NCI-H524 (cell line): ENCODE results near the gene PLPPR3.
A peak's percentile ranks its signal among the peaks of the same experiment; 100 is the strongest.

Experiments
- DNase-seq, 2 experiments: peaks; one replicate each; lab custom pipeline; 2025; lab: John Stamatoyannopoulos, UW

The PLPPR3 gene

DNA sequence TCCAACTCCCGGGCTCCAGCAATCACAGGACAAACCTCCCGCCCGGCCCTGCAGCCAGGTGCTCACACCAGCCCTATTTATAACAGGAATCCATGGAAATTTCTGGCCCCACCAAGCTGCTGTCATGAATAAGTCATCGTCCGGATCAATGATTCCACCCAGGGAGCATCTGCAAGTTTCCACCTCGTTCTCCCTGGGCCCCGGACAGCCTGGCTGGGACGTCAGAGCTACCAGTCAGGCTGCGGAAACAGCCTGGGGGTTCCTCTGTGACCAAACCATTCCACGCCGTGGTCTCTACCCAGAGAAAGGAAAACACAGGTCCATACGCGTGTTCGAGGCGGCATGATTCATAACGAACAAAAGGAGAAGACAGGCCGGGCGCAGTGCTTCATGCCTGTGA is 45.2 kb downstream of the PLPPR3 start:
- no peak for DNase-seq

DNA sequence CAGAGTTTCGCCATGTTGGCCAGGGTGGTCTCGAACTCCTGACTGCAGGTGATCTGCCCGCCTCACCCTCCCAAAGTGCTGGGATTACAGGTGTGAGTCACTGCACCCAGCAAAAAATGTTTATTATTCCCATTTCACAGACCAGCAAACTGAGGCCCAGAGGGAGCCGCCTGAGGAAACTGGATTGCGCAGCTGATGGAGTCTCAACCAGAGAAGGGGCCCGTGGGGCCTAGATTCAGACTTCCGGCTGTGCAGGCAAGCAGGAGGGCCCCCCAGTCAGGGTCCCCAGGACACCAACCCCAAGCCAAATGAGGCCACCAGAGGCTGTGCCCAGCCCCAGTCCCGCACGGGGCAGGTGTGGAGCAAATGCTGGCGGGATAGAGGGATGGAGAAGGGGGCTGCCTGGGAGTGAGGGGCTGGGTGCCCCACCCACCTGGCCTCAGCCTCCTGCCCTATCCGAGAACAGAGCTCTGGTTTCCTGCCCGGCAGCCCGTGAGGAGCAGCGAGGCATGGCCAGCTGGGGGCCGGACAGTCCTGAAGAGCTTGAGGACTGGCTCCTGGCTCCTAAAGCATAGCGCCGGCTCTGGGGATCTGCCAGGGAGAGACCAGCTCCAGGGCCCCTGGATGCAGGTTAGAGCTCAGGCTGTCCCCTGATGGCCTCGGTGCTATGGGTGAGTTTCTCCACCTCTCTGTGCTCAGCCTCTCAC is 48.9 kb downstream of the PLPPR3 start:
- peak in 1 of 2 experiments; percentile 17 for DNase-seq

DNA sequence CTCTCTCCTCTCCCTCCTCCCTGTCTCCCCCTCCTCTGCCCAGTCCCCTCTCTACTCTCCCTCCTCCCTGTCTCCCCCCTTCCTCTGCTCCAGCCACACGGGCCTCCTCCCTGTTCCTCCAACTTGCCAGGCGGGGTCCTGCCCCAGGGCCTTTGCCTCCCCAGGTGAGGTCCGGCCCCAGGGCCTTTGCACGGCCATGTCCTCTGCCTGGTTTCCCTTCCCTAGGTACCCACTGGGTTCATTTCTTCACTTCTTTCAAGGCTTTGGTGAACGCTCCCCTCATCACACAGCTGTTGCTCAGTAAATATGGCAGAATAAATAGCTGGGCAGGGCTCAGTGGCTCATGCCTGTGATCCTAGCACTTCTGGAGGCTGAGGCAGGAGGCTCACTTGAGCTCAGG is 49.7 kb downstream of the PLPPR3 start:
- no peak for DNase-seq

DNA sequence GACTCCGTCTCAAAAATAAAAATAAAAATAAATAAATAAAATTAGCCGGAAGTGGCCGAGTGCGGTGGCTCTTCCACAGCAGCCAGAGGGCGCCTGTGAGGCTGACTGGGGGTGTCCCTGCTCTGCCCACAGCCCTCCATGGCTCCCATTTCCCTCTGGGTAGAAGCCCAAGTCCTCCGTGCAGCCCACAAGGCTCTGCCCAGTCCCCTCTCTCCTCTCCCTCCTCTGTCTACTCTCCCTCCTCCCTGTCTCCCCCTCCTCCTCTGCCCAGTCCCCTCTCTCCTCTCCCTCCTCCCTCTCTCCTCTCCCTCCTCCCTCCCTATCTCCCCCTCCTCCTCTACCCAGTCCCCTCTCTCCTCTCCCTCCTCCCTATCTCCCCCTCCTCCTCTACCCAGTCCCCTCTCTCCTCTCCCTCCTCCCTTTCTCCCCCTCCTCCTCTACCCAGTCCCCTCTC is 50.4 kb downstream of the PLPPR3 start:
- peak; percentile 29 to 42 for DNase-seq

DNA sequence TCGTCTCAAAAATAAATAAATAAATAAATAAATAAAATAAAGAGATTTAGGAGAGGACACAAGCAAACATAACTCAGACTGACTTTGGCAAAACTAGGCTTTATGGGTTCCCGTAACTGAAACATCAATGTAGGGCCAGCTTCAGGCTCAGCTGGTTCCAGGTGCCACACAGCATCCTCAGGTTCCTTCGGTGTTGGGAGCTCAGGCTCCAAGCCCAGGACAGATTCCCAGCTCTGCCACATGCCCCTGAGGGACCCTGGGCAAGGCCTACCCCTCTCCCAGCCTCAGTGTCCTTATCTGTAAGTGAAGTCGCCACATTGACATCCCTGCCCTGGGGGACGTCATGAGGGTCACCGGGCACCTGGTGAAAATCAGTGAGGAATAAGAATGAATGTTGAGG is 52.1 kb downstream of the PLPPR3 start:
- no peak for DNase-seq

DNA sequence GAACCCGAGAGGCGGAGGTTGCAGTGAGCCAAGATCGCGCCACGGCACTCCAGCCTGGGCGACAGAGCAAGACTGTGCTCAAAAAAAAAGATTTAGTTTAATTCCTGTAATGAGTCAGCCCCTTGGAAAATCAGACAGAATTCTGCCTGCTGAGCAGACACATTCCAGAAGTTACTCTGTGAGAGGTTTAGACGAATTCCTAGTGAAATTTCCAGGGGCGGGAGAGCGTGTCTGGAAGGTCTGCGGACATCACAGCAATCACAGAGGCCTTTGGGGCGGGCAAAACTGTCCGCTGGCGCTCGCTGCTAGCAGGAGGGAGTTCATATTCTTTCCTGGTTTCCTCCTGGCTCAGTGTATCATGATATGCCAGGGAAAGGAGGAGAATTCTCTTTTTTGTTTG is 53.3 kb downstream of the PLPPR3 start:
- DNase-seq, result no peak

DNA sequence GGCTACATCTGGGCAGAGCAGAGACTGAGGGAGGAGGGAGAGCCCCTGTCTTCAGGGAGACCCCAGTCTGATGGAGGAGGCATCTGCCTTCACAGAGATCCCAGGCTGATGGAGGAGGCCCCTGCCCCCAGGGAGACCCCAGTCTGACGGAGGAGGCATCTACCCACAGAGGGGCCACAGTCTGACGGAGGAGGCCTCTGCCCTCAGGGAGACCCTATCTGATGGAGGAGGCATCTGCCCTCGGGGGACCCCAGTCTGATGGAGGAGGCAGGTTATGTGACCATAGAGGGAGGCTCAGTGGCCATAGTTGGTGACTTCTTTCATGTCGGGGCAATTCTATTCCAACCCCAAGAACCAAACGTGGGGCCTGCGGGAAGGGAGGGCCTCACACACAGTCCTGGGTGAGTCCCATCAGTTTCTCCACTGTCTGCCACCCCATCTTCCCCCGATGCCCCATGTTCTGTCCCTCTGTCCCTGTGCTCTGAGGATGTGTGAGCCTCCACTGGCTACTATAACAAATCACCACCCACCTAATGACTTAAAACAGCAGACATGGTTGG is 56.5 kb downstream of the PLPPR3 start:
- no peak for DNase-seq

DNA sequence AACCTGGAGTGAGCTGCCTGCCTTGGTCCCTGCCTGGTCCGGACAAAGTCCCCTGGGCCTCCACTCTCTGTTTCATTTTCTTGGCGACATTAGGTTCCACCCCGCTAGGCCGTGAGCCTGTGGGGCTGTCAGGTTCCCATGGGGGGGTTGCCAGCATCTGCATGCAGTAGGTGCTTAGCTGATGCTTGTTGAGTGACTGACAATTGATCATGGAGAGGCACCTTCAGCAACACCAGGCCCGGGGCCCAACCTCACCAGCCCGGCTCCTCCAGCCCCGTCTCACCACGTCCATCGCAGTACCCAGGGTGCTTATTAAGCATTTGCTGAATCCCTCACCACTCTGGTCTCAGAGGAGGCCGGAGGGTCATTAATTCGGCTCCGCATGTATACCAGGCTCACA is 57.5 kb downstream of the PLPPR3 start:
- no peak for DNase-seq

DNA sequence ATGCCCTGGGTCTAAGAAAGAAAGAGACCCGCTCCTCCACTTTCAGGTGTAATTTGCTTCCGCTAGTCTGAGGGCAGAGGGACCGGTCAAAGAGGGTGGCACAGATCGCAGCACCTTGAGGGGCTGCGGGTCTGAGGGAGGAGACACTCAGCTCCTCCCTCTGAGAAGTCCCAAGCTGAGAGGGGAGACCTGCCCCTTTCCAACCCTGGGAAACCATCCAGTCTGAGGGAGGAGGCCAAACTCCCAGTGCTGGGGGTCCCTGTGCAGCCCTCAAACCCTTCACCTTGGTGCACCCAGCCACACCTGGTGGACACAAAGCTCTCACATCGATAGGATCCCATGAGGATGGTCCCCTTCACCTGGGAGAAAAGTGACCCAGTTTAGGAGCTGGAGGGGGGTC is 57.9 kb downstream of the PLPPR3 start:
- DNase-seq, result no peak

DNA sequence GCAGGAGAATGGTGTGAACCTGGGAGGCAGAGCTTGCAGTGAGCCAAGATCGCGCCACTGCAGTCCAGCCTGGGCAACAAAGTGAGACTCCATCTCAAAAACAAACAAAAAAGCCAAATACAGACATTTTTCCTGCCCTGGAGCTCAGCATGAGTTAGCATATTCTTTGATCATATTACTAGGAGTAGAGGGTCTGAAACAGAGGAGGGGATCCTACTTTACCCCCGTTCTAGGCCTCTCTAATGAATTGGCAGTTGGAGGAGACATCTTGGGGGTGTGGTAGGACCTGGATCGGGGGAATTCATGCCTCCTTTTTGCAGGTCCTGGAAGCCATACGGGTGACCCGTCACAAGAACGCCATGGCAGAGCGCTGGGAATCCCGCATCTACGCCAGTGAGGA is 58.6 kb downstream of the PLPPR3 start:
- no peak for DNase-seq
